Sigmoid colon (tissue), 4 donors: ENCODE results near the gene GRIA1.

ENCODE experiments used
- EP300 ChIP-seq, 4 donors: sonication (generic); formaldehyde crosslinking; IDR thresholded peaks; one replicate each; pipeline ENCODE4 v1.6.1; 2017; ENCODE audit warnings: antibody characterized with exemption in 4 of 4
- POLR2AphosphoS5 ChIP-seq, 4 donors: sonication (generic); formaldehyde crosslinking; IDR thresholded peaks; one replicate each; pipeline ENCODE4 v1.6.1; 2017; ENCODE audit warnings: antibody characterized with exemption in 4 of 4
- TF ChIP-seq, protein P1 (sequence below), 4 experiments: fragments of 450-650 bp in 3 of 4; fragments of 200-600 bp in 1 of 4; IDR thresholded peaks; one replicate each; pipeline ENCODE4 v1.5.1; 2016 to 2019; ENCODE audit warnings: antibody characterized with exemption in 4 of 4, mild to moderate bottlenecking in 3 of 4, moderate library complexity in 2 of 4

DNA sequence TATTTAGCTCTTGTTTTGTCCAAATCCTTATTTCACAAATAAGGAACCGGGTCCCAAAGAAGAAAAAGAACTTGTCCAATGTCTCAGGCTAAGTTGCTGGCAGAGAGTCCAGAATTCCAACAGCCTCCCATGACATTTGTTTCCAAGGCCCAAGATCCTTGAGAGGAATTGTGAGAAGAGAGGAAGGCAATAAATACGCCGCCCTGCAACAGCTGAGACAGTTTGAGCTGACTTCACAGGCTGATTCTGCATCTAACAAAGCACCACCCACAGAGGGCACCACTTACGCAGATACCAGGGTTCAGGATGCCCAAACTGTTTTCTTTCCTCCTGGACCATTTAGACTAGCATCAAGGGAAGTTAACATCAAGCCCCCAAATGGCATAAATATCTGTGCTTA is 336.9 kb downstream of the GRIA1 start:
- TF ChIP-seq, protein P1, sequence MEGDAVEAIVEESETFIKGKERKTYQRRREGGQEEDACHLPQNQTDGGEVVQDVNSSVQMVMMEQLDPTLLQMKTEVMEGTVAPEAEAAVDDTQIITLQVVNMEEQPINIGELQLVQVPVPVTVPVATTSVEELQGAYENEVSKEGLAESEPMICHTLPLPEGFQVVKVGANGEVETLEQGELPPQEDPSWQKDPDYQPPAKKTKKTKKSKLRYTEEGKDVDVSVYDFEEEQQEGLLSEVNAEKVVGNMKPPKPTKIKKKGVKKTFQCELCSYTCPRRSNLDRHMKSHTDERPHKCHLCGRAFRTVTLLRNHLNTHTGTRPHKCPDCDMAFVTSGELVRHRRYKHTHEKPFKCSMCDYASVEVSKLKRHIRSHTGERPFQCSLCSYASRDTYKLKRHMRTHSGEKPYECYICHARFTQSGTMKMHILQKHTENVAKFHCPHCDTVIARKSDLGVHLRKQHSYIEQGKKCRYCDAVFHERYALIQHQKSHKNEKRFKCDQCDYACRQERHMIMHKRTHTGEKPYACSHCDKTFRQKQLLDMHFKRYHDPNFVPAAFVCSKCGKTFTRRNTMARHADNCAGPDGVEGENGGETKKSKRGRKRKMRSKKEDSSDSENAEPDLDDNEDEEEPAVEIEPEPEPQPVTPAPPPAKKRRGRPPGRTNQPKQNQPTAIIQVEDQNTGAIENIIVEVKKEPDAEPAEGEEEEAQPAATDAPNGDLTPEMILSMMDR (IDR thresholded peaks at IDR 0.05) = no peak
- TF ChIP-seq EP300 (IDR thresholded peaks at IDR 0.05) (no peak), POLR2AphosphoS5 (IDR thresholded peaks at IDR 0.05) (no peak)
